GM21367 (cell line): Measurements from ENCODE around the gene HDAC1.

ENCODE experiments used
- ATAC-seq: cut with Tn5 transposase; IDR thresholded peaks from one replicate; pipeline ENCODE4 v1.9.1; 2021; ENCODE audit not compliant: unreplicated experiment

Gene HDAC1

DNA sequence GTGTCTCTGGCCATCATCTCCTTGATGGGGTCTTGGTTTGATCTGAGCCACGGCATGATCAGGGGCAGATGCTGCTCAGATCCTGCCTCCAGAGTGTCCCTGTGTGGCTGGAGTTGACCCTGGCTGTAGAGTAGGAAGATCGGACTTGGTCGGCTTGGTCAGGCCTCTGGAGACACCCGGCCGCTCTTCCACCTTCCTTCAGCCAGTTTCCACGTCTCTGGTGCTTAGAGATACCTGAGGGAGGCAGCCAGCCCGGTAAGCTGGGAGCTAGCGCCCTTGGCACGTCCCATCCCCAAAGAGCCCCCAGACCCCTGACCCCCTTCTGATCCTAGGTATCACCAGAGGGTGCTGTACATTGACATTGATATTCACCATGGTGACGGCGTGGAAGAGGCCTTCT lies 35.3 kb downstream of the HDAC1 start:
- no peak for ATAC-seq

DNA sequence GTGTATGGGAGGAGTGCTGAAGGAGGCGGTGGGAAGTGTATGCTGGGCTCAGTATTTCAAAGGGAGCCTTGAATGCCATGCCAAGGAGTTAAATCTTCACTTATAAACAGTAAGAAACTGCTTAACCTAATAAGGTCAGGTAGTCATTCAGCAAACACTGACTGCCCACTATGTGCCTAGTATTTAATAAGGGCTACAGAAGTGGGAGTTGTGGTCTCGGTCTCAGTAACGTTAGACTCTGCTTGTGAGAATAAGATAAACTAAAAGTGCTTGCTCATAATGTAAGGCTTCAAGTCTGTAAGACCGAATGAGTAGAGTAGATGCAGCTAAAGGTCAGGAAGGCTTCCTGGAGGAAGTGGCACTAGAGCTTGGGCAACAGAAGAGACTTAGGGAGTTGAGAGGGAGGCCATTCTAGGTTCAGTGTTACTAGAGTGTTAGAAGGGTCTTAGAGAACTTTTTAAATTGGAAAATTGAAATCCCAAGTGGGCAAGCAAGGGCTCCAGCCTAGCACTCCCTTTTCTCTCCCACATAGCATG lies 38.1 kb downstream of the HDAC1 start:
- ATAC-seq = no peak

DNA sequence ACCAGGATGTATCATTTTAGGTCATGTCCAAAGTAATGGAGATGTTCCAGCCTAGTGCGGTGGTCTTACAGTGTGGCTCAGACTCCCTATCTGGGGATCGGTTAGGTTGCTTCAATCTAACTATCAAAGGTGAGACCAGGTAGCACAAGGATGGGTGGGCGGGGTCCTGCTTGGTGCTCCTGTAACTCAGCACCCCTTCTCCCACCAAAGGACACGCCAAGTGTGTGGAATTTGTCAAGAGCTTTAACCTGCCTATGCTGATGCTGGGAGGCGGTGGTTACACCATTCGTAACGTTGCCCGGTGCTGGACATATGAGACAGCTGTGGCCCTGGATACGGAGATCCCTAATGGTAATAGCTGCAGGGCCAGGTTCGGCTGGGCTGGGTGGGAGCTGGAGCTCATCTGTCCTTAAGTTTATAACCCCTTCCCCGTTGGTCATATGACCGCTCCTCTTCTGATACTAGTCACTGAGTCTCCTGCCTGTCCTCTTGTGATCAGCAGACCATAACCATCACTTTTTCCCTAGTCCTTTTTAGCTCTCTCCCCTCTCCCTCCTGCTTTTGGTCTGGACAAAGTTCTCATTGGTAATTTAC lies 38.8 kb downstream of the HDAC1 start:
- no peak for ATAC-seq

DNA sequence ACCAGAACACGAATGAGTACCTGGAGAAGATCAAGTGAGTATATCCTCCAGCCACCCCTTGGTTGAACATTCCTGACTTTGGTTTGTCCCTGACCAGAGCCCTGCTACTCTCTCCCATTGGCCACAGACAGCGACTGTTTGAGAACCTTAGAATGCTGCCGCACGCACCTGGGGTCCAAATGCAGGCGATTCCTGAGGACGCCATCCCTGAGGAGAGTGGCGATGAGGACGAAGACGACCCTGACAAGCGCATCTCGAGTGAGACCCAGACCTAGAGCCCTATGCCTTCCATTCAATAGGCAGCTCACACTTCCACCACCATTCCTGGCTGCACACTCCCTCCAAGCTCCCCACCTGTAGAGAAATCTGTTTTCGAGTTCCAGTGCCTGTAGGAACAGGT lies 39.7 kb downstream of the HDAC1 start:
- ATAC-seq = no peak

DNA sequence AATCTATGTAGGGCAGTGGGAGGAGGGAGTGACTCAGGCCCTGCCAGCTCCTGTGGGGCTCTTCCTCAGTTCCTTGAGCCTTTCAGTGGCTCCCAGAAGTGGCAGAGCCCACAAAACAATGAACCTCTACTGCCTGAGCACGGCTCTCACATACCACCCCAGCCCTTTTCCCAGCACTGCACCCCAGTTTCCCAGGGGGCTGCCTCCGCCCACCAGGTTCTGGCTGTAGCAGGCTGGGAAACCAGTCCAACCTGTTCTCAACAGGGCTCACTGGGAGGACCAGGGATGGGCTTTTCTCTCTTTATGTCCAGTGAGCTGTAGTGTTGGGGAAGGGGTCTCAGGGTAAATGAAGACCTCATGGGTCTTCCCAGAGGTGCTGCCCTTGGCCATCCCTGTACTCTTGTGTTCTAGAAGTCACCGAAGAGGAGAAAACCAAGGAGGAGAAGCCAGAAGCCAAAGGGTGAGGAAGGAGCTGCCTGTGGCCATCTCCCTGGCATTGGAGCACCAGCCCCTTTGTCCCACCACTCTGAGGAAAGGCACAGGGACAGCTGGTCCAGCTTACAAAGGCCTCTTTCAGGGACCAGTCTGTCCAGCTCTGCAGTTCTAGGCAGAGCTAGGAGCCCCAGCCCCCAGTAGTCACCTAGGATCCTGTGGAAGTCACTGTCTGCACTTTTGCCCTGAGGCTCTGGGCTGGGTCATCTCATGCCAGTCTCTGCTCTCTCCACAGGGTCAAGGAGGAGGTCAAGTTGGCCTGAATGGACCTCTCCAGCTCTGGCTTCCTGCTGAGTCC lies 40.6 kb downstream of the HDAC1 start:
- no peak for ATAC-seq

DNA sequence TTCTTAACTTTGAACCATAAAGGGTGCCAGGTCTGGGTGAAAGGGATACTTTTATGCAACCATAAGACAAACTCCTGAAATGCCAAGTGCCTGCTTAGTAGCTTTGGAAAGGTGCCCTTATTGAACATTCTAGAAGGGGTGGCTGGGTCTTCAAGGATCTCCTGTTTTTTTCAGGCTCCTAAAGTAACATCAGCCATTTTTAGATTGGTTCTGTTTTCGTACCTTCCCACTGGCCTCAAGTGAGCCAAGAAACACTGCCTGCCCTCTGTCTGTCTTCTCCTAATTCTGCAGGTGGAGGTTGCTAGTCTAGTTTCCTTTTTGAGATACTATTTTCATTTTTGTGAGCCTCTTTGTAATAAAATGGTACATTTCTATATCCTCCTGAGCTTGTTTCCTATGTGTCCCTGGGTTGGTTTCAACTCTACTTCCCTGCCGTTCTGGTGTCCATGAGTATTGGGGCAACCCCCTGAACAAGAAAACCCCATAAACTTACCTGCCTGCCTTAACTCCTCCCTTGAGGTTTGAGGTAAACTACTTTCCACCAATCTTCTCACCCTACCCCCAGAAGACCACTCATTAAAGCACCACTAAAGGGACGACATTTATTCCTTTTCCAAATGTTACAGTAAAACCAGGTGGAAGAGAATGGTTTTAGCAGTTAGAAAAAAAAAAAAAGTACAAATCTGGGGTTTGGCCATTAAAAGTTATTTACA lies 41.5 kb downstream of the HDAC1 start:
- no peak for ATAC-seq

DNA sequence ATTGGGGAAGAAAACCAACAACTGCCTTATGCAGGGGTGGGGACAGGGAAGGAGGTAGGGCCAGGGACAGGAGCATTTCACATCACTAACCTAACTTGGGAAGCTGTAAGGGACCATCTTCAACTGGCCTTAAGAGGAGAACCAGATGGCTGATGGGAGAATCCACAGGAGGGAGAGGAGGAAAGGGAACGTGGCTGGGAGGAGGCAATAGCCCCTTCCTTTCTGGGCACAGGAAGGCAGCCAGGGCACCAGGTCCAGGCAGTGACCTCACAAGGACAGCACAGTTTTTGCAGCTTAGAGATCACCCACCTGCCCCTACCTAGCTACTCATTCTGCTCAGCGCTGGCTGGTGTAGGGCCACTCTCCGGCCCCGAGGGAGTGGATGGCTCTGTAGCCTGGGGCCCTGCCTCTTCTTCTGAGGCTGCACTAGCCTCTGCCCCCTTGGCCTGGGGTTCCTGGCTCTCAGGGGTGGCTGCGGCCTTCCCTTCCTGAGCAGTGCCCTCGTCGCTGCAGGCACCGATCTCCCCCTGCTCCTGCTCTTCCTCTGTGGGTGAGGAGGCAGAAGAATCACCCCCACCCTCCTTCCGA lies 42.5 kb downstream of the HDAC1 start:
- no peak for ATAC-seq

DNA sequence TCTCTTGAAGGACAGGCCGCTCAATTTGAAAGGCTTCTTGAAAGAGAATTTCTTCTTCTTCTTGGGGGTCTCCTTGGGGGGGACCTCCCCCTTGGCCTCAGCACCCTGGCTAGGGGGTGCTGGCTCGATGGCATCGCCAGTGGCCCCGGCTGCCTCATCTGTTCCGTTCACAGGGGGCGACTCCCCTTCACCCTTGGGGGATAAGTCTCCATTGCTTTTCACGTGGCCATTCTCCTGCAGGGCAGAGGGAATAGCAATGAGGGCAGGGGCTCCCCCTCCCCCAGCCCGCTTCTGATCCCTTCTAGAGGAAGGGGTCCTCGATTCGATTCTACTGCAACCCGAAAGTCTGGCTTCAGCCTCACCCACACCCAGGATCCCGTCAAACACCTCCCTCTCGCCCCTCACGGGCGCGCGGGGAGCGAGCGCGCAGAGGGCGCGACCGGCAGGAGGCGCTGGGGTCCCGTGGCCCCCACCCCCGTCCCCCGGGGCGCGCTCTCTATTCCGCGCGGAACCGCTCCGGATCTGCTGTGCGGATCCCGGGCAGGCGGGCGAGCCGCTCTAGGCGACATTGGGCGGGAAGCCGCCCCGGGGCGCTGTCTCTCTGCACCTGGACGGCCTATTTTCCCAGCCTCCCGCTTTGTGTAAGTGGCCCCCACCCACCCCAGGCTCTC lies 43.1 kb downstream of the HDAC1 start:
- ATAC-seq = no peak

DNA sequence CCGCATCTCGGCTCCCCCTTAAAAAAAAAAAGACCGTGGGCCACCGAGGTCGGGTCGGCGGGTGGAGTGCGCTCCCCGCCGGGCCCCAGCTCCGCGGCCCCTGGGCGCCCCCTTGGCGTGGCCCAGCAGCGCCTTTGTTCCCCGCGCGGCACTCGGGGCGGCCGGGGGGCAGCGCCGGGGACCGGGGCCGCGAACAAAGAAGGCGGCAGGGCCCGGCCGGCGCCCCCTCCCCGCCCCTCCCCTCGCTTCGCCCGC lies 43.6 kb downstream of the HDAC1 start:
- ATAC-seq = no peak

DNA sequence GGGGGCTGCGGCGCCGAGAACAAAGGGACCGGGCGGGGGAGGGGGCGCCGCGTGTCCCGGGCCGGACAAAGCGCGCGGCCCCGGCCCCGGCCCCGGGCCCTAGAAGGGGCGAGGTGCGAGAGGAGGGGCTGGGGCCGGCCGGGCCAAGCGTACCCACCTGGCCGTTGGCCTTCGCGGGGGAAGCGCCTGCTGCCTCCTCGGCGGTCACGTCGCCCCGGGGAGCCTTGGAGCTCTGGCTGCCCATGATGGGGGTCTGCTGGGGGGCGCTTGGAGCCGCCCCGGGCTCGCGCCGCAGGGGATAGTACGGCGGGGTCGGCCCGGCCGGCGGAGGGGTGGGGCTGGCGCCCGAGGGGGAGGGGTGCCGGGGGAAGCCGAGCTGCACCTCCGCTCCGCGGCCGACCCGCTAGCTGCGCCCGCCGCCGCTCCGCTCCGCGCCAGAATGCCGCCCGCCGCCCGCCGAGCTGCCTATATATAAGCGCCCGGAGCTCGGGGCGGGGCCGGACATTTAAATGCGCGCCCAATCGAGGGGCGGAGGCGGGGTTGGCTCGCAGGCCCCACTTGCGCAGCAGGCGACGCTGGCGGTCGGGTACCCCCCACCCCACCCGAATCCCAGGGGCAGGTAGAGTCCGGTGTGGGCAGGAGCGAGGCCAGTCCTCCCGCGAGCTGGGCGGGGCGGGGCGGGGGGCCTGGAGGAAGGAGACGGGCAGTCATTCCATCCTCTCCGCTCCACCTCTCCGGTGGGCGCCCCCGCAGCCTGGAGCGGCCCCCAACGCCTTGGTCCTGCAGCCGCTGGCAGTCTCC lies 44.1 kb downstream of the HDAC1 start, which contains the start of gene MARCKSL1:
MARCKSL1 (minus strand) TSS at position 444 of the 801 bp plus-strand sequence; CDS start at position 244, 200 bp downstream.
- ATAC-seq = peak; percentile 28

DNA sequence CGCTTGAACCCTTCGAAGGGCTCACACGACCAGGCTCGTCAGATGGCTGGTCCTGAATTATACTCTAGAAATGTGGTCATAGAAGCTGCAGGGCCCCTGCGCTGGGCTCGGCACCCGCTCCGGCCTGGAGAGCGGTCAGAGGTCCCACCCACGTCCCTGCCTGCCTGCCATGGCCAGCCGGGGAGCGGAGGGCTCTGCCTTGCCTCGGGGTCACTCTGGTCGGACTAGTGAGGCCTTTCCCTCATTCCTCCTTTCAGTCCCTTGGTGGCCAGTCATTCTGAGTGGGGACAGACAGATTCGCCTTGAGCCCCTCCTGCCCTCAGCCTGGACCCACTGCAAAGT lies 44.7 kb downstream of the HDAC1 start:
- ATAC-seq = no peak

DNA sequence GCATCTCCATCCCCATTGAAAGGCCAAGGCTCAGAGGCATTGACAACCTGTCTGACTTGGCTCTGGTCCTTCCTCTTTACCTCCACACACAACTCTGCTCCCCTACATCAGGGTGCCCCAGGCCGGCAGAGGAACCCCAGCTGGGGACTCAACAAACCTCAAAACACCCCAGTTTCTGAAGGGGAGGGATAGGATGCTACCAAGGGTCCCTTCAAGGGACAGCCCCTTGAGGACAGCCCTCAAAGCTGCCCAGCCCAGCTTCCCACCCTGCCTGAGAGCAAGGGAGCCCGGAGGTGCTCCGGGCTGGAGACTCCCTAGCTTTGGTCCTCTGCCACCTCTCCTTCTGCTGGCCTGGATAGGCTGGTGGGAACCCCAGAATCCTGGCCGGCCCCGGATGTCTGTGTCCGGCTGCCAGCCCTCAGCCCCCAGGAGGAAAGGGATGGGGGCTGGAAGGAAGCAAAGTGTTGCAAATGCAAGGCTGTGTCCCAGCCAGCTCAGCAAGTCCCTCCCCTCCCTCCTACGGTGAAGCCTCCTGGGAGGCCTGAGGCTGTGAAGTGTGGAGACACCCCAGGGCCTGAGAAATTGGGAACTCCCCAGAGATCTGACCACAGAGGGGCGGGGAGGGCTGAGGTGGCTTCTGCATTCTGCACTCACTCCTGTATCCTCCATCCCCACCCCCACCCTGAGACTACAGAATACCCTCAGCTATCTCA lies 45.2 kb downstream of the HDAC1 start:
- no peak for ATAC-seq

DNA sequence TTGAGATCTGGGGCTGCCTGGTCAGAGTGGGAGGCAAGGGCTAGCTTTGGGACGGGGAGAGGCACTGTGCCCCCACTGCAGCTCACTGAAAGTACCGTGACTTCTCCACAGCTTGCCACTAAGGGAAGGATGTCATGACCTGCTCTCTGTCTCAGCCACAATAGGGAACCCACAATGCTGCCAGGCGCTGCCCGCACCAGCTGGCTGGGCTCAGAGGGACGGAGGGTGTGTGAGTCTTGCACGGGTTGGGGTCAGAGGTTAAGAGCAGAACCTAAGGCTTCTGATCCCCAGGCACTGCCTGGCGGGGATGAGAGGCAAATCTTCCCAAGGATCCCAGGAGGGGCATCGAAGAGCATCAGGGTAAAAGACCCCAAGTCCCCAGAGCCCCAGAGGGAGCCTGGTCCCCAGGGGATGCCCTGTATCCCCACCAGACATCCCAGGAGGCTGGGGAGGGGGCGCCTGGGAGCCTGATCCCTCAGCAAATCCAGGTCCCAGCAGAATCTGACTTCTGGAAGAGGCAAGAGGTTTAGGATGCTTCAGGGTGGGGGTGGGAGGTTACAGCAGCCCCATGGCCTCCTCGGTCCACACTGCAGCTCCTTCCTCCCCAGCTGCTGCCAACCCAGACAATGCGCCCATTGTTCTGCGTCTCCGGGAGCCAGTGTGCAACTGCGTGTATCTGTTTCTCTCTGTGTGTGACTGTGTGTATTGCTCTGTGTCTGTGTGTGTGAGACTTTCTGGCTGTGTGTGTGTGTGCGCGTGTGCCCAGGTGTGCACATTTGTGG lies 46.2 kb downstream of the HDAC1 start:
- no peak for ATAC-seq

DNA sequence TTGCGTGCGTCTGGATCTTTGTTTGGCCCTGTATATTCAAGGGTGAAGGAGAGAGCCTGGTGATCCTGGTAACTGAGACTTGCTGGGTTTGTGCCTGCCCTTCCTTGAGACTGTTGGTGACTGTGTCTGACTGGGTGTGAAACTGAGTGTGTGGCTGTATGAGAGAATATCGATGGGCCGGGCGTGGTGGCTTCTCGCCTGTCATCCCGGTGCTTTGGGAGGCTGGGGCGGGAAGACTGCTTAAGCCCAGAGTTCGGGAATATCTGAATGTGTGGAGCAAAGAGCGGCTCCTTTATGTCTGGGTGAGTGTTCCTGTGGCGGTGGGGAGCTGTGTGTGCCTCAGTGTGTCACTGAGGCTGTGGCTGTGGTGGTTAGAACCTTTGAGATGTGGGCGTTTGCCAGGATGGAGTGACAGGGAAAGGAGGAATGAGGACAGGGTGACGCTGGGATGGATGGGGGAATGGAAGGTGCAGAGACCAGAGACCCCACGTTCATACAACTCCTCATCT lies 46.8 kb downstream of the HDAC1 start:
- no peak for ATAC-seq

DNA sequence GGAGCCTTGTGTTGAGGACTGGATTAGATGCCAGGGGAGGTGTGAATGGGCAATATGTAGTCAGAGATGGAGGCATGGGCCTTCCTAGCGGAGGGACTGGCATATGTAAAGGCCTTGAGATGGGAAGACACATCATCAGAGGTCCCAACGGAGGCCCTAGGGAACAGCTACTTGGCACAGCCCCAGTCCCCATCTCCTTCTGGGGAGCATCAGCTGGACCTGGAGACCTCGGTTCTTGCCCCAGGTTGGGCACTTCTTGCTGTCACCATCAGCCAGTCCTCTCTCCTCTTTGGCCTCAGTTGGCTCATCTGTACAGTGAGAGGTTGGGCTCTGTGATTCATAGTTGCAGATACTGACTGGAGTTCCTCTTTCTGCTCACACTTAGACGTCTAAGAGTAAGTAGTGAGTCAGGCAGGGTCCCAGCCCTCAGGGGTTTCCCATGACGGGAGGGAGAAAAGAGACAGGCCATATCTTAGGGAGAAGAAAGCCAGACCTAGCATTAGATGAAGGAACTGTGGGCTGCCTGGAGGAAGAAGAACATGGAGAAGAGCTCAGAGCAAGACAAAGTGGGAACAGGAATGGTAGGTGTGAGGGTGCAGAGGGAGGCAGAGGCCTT lies 47.6 kb downstream of the HDAC1 start:
- ATAC-seq = no peak

DNA sequence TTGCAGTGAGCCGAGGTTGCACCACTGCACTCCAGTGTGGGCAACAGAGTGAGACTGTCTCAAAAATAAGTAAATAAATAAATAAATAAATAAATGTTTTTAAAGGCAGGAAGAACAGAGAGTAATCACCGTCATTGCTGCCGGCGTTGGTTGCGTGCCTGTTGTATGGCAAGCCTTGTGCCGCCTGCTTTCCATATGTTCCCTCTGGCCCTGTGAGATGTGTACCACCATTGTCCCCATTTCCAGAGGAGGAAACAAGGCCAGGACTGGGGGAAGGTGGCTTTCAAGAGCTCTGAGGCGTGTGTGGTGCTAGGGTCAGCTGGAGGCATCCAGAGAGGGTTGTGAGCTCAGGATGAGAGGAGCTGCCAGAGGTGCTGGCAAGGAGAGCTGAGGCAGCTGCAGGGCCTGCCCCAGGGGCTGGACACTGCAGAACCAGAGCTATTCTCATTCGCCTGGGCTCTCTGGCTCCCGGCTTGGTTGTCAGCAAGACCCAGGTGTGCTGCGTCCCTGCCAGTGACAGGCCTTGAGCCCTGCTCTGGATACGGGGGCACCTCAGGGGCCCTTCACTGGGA lies 49.4 kb downstream of the HDAC1 start:
- ATAC-seq = no peak

DNA sequence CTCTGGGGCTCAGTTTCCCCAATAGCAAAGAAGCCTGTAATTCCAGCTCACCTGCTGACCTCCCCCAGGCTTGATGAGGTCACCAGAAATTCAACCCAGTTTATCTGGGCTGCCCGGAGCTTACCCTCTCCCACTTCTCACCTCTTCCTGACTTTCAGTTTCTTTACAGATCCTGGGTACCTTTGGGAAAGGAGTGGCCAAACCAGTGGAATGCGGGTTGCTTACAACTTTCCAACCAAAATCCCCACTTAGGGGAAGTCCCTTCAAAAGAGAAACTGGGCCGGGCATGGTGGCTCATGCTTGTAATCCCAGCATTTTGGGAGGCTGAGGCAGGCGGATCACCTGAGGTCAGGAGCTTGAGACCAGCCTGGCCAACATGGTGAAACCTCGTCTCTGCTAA lies 50.1 kb downstream of the HDAC1 start:
- no peak for ATAC-seq

DNA sequence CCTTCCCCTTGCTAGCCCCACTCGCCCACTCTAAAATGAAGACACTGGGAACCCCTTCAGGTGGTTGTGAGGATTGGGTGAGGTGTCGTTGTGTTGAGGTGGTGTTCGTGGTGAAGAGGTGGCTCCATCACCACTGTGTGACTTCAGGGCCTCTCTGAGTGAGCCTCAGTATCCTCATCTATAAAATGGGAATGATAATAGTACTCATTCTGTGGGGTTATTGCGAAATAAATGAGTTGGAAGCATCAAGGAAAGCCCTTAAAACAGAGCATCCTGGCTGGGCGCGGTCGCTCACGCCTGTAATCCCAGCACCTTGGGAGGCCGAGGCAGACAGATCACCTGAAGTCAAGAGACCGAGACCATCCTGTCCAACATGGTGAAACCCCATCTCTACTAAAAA lies 50.8 kb downstream of the HDAC1 start:
- ATAC-seq = no peak
